HT1080 (cell line): ENCODE measurements around the gene HRCT1. TPM values are rescaled to one million over a fixed set of nuclear protein-coding genes. Genes with fewer than 3 reads are reported as not detected.
"Not testable (repeated sequence)": the region's sequence is repeated elsewhere in the genome, so short reads cannot be mapped to it uniquely, and the experiment has no call there.

ENCODE experiments used
- DNase-seq: peaks from one replicate; pipeline ENCODE4 v3.0.0-alpha.2; 2015; ENCODE audit warnings: low read depth
- polyA plus RNA-seq, 2 experiments: library from polyadenylated mRNA; depleted of rRNA; stranded (reverse); fragments of >200 nt; gene quantifications; 2 replicates each; pipeline ENCODE4 v1.2.3, GENCODE V29; 2015
- total RNA-seq: library from RNA; depleted of rRNA; stranded (reverse); fragments of >200 nt; shearing (Covaris generic); gene quantifications from 2 replicates; pipeline ENCODE4 v1.2.3, GENCODE V29; 2014; rRNA removed

HRCT1 gene
- 2.4 and 3.2 TPM in 2 replicates for total RNA-seq
- 2.1 and 2.6 TPM in 2 replicates for polyA plus RNA-seq (2015; cell fraction: cytosol; rRNA removed)
- polyA plus RNA-seq (2015; cell fraction: nucleus; rRNA removed), result 0.66 and 2.0 TPM in 2 replicates

GRCh38 chr9:35905912-35906679 lies at the start of gene HRCT1:
Gene HRCT1 (plus strand): TSS chr9:35906202. CDS start chr9:35906288, 86 bp downstream.
- peak; percentile 94 for DNase-seq

- DNase-seq, result no peak
Measured at GRCh38 chr9:35856206-35856605, 49.8 kb upstream of the HRCT1 start.

- DNase-seq, result no peak
Measured at GRCh38 chr9:35856882-35857281, 49.1 kb upstream of the HRCT1 start.

- no peak for DNase-seq
Measured at GRCh38 chr9:35858458-35858857, 47.5 kb upstream of the HRCT1 start.

- peak; percentile 74 for DNase-seq
Measured at GRCh38 chr9:35859310-35859989, 46.6 kb upstream of the HRCT1 start.

GRCh38 chr9:35859990-35860339 lies 46.0 kb upstream of the HRCT1 start:
- no peak for DNase-seq

- no peak for DNase-seq
Measured at GRCh38 chr9:35861161-35861897, 44.7 kb upstream of the HRCT1 start.

GRCh38 chr9:35862328-35862727 lies 43.7 kb upstream of the HRCT1 start:
- DNase-seq, result no peak

- DNase-seq, result no peak
Measured at GRCh38 chr9:35863583-35863982, 42.4 kb upstream of the HRCT1 start.

GRCh38 chr9:35864695-35865255 lies 41.2 kb upstream of the HRCT1 start:
- no peak for DNase-seq

GRCh38 chr9:35867538-35867937 lies 38.5 kb upstream of the HRCT1 start:
- no peak for DNase-seq

GRCh38 chr9:35868933-35869332 lies 37.1 kb upstream of the HRCT1 start:
- DNase-seq, result no peak

- DNase-seq, result no peak
Measured at GRCh38 chr9:35869621-35870216, 36.3 kb upstream of the HRCT1 start.

- DNase-seq, result no peak
Measured at GRCh38 chr9:35870351-35870923, 35.6 kb upstream of the HRCT1 start, which contains the start of gene OR13J1. Gene OR13J1 (minus strand): TSS chr9:35870401. CDS start chr9:35870401, 0 bp downstream.

- peak; percentile 66 for DNase-seq
Measured at GRCh38 chr9:35871545-35871944, 34.5 kb upstream of the HRCT1 start.

GRCh38 chr9:35872505-35872904 lies 33.5 kb upstream of the HRCT1 start:
- DNase-seq, result no peak

- peak; percentile 70 for DNase-seq
Measured at GRCh38 chr9:35882263-35882848, 23.6 kb upstream of the HRCT1 start.

GRCh38 chr9:35882996-35883395 lies 23.0 kb upstream of the HRCT1 start:
- DNase-seq, result peak; percentile 21

GRCh38 chr9:35884908-35885307 lies 21.1 kb upstream of the HRCT1 start:
- DNase-seq, result not testable (repeated sequence)

GRCh38 chr9:35891646-35892045 lies 14.4 kb upstream of the HRCT1 start:
- no peak for DNase-seq
